Endometrial microvascular endothelial cells (primary cell): Measurements from ENCODE around the gene SH3D19. TPM values are rescaled to one million over a fixed set of nuclear protein-coding genes. Genes with fewer than 3 reads are reported as not detected.

Experiments
- in situ Hi-C: cut with HindIII; loops from 2 replicates; pipeline ENCODE4 v1.10.0; 2017; ENCODE audit warnings: low sequenced_read_pairs, low pct_unique_long_range_greater_than_20kb; ENCODE audit errors: inconsistent ontology term
- total RNA-seq: library from RNA; depleted of rRNA; stranded (reverse); fragments of >200 nt; gene quantifications from one replicate; pipeline ENCODE4 v1.2.3, GENCODE V29; 2015; ENCODE audit errors: inconsistent ontology term

The SH3D19 gene
- total RNA-seq, 1 donor from 2014 or later, result 49.5 TPM

GRCh38 chr4:151175233-151175632, 150.2 kb downstream of the SH3D19 start:
- in situ Hi-C loops, result no loop called here

DNA sequence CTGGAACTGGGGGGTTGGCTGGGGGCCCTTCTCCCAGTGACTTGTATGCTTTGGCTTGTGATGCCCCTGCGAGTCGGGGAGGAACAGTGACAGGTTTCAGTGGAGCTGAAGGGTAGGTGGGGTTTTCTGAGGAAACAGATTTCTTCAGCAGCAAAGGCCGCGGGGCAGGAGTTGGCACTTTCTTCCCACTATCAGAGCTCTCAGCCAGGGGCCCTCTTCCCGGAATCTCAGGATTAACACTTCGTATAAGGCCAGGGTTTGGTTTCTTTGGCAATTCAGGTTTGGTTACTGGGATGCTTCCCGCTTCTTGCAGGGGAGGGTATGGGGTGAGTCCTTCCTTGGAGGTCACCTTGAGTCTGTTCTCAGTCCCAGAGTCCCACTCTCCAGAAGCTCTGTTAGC, 150.6 kb downstream of the SH3D19 start:
- in situ Hi-C loops, result no loop called here

GRCh38 chr4:151173871-151174270, 151.5 kb downstream of the SH3D19 start:
- in situ Hi-C loops, result no loop called here

DNA sequence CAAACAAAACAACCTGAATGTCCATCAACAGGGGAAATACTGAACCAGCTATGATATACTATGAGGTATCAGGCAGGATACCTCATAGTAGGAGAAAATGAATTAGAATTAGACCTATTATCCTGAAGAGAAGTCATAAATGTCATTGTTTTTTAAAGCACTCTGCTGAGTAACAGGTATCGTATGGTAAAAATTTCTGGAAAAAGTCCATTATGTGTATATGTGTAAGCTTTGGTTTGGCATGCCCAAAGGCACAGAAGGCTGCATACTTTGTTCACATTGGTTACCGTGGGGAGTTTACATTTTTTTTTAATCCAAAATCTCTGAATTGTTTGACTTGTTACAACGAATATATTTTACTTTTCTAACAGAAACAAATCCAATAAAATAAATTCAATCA, 155.5 kb downstream of the SH3D19 start:
- in situ Hi-C loops, result no loop called here

DNA sequence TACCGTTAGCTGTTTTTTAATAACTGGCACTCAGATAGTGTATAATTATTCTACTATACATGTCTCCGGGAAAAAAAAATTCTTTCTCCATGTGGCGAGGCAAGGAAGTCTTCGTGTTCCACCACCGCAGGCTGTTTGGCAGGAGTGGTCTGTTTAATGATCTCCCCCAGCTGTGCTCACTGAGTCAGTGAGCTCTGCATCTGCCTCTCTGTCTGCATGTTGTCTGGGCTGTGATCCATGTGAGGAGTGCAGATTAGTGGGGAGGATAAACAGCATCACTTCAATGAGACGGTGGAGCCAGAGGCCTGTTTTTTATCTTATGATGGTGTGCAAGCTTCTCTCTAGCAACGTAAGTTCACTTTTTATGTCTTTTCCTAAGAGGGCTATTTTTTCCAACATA, 156.2 kb downstream of the SH3D19 start:
- in situ Hi-C loops, result no loop called here

GRCh38 chr4:151167561-151167960, 157.8 kb downstream of the SH3D19 start:
- in situ Hi-C loops, result no loop called here

DNA sequence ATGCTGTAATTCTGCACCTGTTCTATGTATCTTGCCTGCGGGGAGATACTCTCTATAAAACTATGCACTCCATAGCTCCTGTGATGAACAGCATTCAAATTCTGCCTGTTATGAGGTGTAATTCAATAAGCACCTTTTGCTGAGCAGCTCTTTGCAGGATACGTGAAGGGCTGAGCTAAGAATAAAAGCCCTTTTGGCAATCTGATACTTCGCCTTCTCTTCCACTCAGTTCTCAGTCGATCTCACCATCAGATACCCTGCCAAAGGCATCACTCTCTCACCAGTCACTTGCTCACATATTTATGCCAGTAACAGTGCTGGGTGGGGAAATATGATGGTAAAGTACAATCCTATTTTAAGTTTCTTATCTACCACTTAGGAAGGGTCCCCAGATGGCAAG, 158.8 kb downstream of the SH3D19 start:
- in situ Hi-C loops, result no loop called here

DNA sequence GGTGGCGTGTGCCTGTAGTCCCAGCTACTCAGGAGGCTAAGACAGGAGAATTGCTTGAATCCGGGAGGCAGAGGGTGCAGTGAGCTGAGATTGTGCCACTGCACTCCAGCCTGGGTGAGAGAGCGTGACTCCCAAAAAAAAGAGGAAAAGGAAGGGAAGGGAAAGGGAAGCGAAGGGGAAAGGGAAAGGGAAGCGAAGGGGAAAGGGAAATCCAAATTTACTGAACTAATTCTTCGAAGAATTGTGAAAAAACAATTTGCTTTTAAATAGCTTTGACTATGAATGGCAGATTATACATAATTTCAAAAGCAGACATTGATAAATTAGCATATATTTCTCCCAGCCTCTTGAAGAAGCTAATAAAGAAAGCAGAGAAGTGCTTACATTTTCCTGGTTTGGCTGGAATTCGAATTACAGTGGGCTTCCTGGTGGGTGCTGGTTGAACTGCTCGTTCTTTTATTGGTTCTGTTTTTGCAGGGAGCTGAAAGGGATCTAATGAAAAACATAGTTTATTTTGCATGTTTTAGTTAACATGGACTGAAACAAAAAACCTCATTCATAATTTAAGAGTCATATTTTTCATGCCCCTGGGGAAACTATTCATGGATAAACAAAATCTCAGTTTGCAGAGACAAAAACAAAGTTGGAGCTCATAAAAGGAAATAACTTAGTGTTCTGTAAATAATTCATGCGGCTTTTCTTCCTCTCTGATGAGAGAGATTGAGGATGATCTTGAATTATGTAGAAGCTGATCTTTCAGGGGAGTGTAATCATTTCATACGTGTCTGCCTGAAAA, 160.0 kb downstream of the SH3D19 start:
- in situ Hi-C loops, result no loop called here

DNA sequence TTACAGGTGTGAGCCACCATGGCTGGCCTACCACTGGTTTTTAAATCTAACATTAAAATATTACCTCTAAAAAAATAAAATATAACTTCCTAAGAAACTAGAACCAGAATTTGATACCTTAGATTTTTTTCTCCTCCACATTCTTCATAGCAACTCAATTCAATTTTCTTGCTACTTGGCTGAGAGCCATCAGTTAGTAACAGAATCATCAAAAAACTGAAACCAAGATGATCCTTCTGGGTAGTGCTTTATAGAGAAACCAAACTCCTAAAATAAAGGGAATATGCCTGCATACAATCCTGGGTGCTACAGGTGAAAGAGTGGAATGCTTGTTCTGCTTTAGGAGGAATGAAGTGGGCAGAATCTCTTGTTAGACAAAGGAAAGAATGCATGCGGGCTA, 161.6 kb downstream of the SH3D19 start:
- in situ Hi-C loops, result no loop called here

- in situ Hi-C loops, result no loop called here
Measured at GRCh38 chr4:151158979-151159378, 166.4 kb downstream of the SH3D19 start.

DNA sequence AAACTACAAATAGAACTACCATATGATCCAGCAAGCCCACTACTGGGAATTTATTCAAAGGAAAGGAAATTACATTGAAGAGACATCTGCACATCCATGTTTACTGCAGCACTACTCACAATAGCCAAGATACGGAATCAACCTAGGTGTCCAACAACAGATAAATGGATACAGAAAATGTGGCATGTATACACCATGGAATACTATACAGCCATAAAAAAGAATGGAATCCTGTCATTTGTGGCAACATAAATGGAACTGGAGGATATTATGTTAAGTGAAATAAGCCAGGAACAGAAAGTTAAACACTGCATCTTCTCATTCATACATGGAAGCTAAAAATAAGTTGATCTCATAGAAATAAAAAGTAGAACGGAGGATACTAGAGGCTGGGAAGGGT, 167.9 kb downstream of the SH3D19 start:
- in situ Hi-C loops, result no loop called here

- in situ Hi-C loops, result no loop called here
Measured at GRCh38 chr4:151153585-151153984, 171.8 kb downstream of the SH3D19 start.

GRCh38 chr4:151152028-151152427, 173.4 kb downstream of the SH3D19 start:
- in situ Hi-C loops, result no loop called here

DNA sequence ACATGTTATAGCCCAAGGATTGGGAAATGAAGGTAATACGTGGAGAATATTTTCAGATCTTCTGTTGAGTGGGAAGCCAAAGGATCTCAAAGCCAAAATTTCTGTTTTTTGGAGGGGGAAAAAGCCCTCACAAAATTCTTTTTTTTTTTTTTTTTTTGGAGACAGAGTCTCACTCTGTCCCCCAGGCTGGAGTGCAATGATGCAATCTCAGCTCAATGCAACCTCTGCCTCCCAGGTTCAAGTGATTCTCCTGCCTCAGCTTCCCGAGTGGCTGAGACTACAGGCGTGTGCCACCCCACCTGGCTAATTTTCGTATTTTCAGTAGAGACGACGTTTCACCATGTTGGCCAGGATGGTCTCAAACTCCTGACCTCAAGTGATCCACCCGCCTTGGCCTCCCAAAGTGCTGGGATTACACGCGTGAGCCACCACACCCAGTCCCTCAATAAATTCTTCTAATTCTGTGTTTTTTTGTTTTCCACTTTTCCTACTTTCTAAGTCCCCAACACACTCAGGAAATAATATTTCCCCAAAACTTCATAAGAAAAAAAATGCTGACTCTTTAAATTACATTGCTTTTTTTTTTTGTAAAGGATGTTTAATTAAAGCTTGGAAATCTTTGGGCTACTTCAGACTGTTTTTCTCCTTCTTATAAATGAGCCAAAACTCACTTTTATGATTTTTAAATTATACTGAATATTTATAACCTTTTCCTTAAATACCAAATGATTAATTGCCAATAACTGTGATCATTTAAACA, 174.4 kb downstream of the SH3D19 start:
- in situ Hi-C loops, result no loop called here

- in situ Hi-C loops, result no loop called here
Measured at GRCh38 chr4:151148261-151148660, 177.1 kb downstream of the SH3D19 start.

DNA sequence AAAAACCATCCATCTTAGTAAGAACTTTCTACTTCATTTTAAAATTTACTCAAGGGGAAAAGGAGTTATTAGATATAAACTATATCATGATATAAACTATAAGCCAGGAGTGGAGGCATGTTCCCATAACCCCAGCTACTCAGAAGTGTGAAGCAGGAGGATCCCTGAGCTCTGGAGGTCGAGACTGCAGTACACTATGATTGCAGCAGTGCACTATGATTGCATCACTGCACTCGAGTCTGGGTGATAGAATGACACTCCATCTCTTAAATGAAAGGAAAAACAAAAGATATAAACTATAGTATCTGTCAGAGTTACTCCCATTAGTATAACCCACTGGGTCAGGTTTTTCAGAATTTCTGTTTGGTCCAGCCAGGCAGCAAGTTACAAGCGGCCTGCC, 178.4 kb downstream of the SH3D19 start:
- in situ Hi-C loops, result no loop called here

GRCh38 chr4:151144329-151145072, 180.9 kb downstream of the SH3D19 start:
- in situ Hi-C loops, result no loop called here

- in situ Hi-C loops, result no loop called here
Measured at GRCh38 chr4:151143811-151144210, 181.6 kb downstream of the SH3D19 start.

- in situ Hi-C loops, result no loop called here
Measured at GRCh38 chr4:151143162-151143561, 182.2 kb downstream of the SH3D19 start.

DNA sequence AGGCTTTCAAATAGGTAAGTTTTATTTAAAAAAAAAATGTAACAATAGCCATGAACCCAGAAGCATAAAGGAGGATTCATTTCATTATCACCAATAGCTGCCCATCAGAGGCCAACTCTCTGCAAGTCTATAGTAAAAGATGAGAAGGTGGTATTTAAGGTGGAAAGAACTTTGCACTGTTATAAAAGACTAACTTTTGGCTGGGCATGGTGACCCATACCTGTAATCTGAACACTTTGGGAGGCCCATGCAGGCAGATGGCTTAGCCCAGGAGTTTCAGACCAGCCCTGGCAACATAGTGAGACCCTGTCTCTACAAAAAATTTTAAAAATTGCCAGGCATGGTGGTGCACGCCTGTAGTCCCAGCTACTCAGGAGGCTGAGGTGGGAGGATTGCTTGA, 182.6 kb downstream of the SH3D19 start:
- in situ Hi-C loops, result no loop called here
